Activated naive CD8-positive, alpha-beta T cell treated with anti-CD3 and anti-CD28 coated beads for 36 hours (primary cell): ENCODE data around the gene ITGAD. TPM values are rescaled to one million over a fixed set of nuclear protein-coding genes. Genes with fewer than 3 reads are reported as not detected.

ENCODE experiments used
- DNase-seq: peaks from one replicate; pipeline ENCODE4 v3.0.0; 2021
- H3K27ac Mint-ChIP-seq: one replicate; pipeline ENCODE4 v1.8.0; 2022; ENCODE audit warnings: mild to moderate bottlenecking, moderate library complexity, mixed read lengths
- H3K27me3 Mint-ChIP-seq: one replicate; pipeline ENCODE4 v1.8.0; 2022; ENCODE audit warnings: mild to moderate bottlenecking, mixed read lengths
- H3K36me3 Mint-ChIP-seq: one replicate; pipeline ENCODE4 v1.8.0; 2021; ENCODE audit warnings: mild to moderate bottlenecking, mixed read lengths
- H3K4me1 Mint-ChIP-seq: one replicate; pipeline ENCODE4 v1.8.0; 2021; ENCODE audit warnings: mixed read lengths
- H3K4me3 Mint-ChIP-seq: one replicate; pipeline ENCODE4 v1.8.0; 2022; ENCODE audit warnings: mild to moderate bottlenecking, moderate library complexity, mixed read lengths
- H3K9me3 Mint-ChIP-seq: one replicate; pipeline ENCODE4 v1.8.0; 2022; ENCODE audit warnings: mixed read lengths
- total RNA-seq, 2 experiments: library from RNA; stranded (reverse); gene quantifications; one replicate each; pipeline ENCODE4 v1.2.3, GENCODE V29; 2021

ITGAD gene
- total RNA-seq, 2 experiments from 2014 or later: not detected

- Mint-ChIP-seq H3K27me3 (no peaks in the 10 kb centered on the region), H3K27ac (peak overlapping the region; percentile 35), H3K36me3 (peaks cover 15% of the 10 kb centered on the region), H3K4me1 (peaks cover 28% of the 10 kb centered on the region), H3K4me3 (no peak overlapping the region), H3K9me3 (no peaks in the 10 kb centered on the region)
- no peak for DNase-seq
These were observed 58.7 kb downstream of the ITGAD start for GRCh38 chr16:31451681-31452351.

- H3K27me3 Mint-ChIP-seq: no peaks in the 10 kb centered on the region
- DNase-seq: no peak
- H3K4me3 Mint-ChIP-seq: no peak overlapping the region
- H3K9me3 Mint-ChIP-seq: no peaks in the 10 kb centered on the region
- peaks cover 34% of the 10 kb centered on the region for H3K4me1 Mint-ChIP-seq
- peak overlapping the region; percentile 48 for H3K27ac Mint-ChIP-seq
- peaks cover 24% of the 10 kb centered on the region for H3K36me3 Mint-ChIP-seq
These were observed 59.5 kb downstream of the ITGAD start for GRCh38 chr16:31452631-31453106.

- DNase-seq: no peak
- H3K4me1 Mint-ChIP-seq: peaks cover 38% of the 10 kb centered on the region
- H3K9me3 Mint-ChIP-seq: no peaks in the 10 kb centered on the region
- H3K36me3 Mint-ChIP-seq: peaks cover 30% of the 10 kb centered on the region
- no peaks in the 10 kb centered on the region for H3K27me3 Mint-ChIP-seq
- H3K27ac Mint-ChIP-seq: peak overlapping the region; percentile 5
- H3K4me3 Mint-ChIP-seq: no peak overlapping the region
These were observed 60.4 kb downstream of the ITGAD start for GRCh38 chr16:31453255-31454204.

- Mint-ChIP-seq H3K27me3 (no peaks in the 10 kb centered on the region), H3K4me1 (peaks cover 46% of the 10 kb centered on the region)
These were observed 62.6 kb downstream of the ITGAD start for GRCh38 chr16:31455601-31456314.

GRCh38 chr16:31456988-31457360 is 63.8 kb downstream of the ITGAD start:
- no peaks in the 10 kb centered on the region for H3K9me3 Mint-ChIP-seq
- peaks cover 32% of the 10 kb centered on the region for H3K36me3 Mint-ChIP-seq
- H3K27me3 Mint-ChIP-seq: no peaks in the 10 kb centered on the region
- DNase-seq: no peak
- H3K27ac Mint-ChIP-seq: peak overlapping the region; percentile 48
- H3K4me1 Mint-ChIP-seq: peaks cover 47% of the 10 kb centered on the region
- H3K4me3 Mint-ChIP-seq: peak overlapping the region; percentile 91

More at GRCh38 chr16:31455601-31456314, 62.6 kb downstream of the ITGAD start:
- Mint-ChIP-seq H3K4me3 (peak overlapping the region; percentile 73), H3K27ac (peak overlapping the region; percentile 38), H3K9me3 (no peaks in the 10 kb centered on the region), H3K36me3 (peaks cover 32% of the 10 kb centered on the region)
- peak; percentile 37 for DNase-seq

GRCh38 chr16:31458073-31458843 is 65.1 kb downstream of the ITGAD start:
- Mint-ChIP-seq H3K27ac (peak overlapping the region; percentile 96), H3K4me1 (peaks cover 42% of the 10 kb centered on the region), H3K9me3 (no peaks in the 10 kb centered on the region)

GRCh38 chr16:31458844-31459686 is 65.9 kb downstream of the ITGAD start, which contains the start of gene ARMC5:
Gene ARMC5 (plus strand): TSS chr16:31459501. CDS start chr16:31459525, 24 bp downstream.
- peak within 1 kb of the TSS; percentile 91 for H3K4me3 Mint-ChIP-seq
- peaks cover 34% of the 10 kb centered on the region for H3K36me3 Mint-ChIP-seq
- DNase-seq: peak; percentile 95
- H3K9me3 Mint-ChIP-seq: no peaks in the 10 kb centered on the region
- no peaks in the 10 kb centered on the region for H3K27me3 Mint-ChIP-seq
- H3K4me1 Mint-ChIP-seq: peaks cover 39% of the 10 kb centered on the region
- H3K27ac Mint-ChIP-seq: peak within 1 kb of the TSS; percentile 96

More at GRCh38 chr16:31458073-31458843, 65.1 kb downstream of the ITGAD start:
- H3K27me3 Mint-ChIP-seq: no peaks in the 10 kb centered on the region
- H3K4me3 Mint-ChIP-seq: peak overlapping the region; percentile 91
- DNase-seq: peak; percentile 60
- H3K36me3 Mint-ChIP-seq: peaks cover 37% of the 10 kb centered on the region

- no peaks in the 10 kb centered on the region for H3K27me3 Mint-ChIP-seq
- peak; percentile 100 for DNase-seq
- H3K9me3 Mint-ChIP-seq: no peaks in the 10 kb centered on the region
- peak overlapping the region; percentile 91 for H3K4me3 Mint-ChIP-seq
- H3K36me3 Mint-ChIP-seq: peaks cover 36% of the 10 kb centered on the region
- peaks cover 37% of the 10 kb centered on the region for H3K4me1 Mint-ChIP-seq
- peak overlapping the region; percentile 96 for H3K27ac Mint-ChIP-seq
These were observed 66.8 kb downstream of the ITGAD start for GRCh38 chr16:31459687-31460581.

GRCh38 chr16:31460582-31461002 is 67.5 kb downstream of the ITGAD start:
- DNase-seq: no peak
- H3K4me1 Mint-ChIP-seq: peaks cover 31% of the 10 kb centered on the region
- H3K9me3 Mint-ChIP-seq: no peaks in the 10 kb centered on the region
- H3K36me3 Mint-ChIP-seq: peaks cover 32% of the 10 kb centered on the region
- H3K27ac Mint-ChIP-seq: peak overlapping the region; percentile 94
- H3K4me3 Mint-ChIP-seq: peak overlapping the region; percentile 91
- H3K27me3 Mint-ChIP-seq: no peaks in the 10 kb centered on the region

GRCh38 chr16:31461201-31461920 is 68.2 kb downstream of the ITGAD start:
- Mint-ChIP-seq H3K4me3 (no peak overlapping the region), H3K36me3 (peaks cover 26% of the 10 kb centered on the region), H3K4me1 (peaks cover 26% of the 10 kb centered on the region), H3K9me3 (no peaks in the 10 kb centered on the region), H3K27me3 (no peaks in the 10 kb centered on the region), H3K27ac (peak overlapping the region; percentile 44)
- no peak for DNase-seq

GRCh38 chr16:31461921-31462804 is 69.0 kb downstream of the ITGAD start:
- H3K27me3 Mint-ChIP-seq: no peaks in the 10 kb centered on the region
- H3K27ac Mint-ChIP-seq: no peak overlapping the region
- DNase-seq: no peak
- no peaks in the 10 kb centered on the region for H3K9me3 Mint-ChIP-seq
- H3K4me1 Mint-ChIP-seq: peaks cover 24% of the 10 kb centered on the region
- no peak overlapping the region for H3K4me3 Mint-ChIP-seq
- H3K36me3 Mint-ChIP-seq: peaks cover 25% of the 10 kb centered on the region
